T47D (cell line): ENCODE data around the gene INS.

Experiments
- DNase-seq, 2 experiments: peaks; one replicate each; pipeline versions ENCODE4 v3.0.0 to v3.0.0-alpha.2; 2011 to 2012; ENCODE audit warnings: low read depth in 1 of 2, low spot score in 1 of 2
- JUND ChIP-seq: IDR thresholded peaks from 2 replicates; pipeline ENCODE4 v1.6.1; 2012; ENCODE audit warnings: low read depth
- in situ Hi-C: cut with HindIII; loops from 2 replicates; pipeline ENCODE4 v1.10.0; 2016; ENCODE audit warnings: low sequenced_read_pairs, low pct_unique_long_range_greater_than_20kb

INS gene

GRCh38 chr11:2140411-2141400, 20.3 kb downstream of the INS start:
- DNase-seq = no peak
- in situ Hi-C loops = no loop called here
- TF ChIP-seq JUND = no peak

- DNase-seq = no peak
- TF ChIP-seq JUND = no peak
- in situ Hi-C loops = no loop called here
Observed at GRCh38 chr11:2139621-2140337, 21.2 kb downstream of the INS start.

- no peak for TF ChIP-seq JUND
- in situ Hi-C loops = no loop called here
- peak; percentile 46 to 60 for DNase-seq
Observed at GRCh38 chr11:2139123-2139521, 21.9 kb downstream of the INS start, which contains the start of gene IGF2. Gene IGF2, minus strand, starts transcription at chr11:2139389. Its CDS starts 3,866 bp downstream, at chr11:2135523.

GRCh38 chr11:2138431-2139122, 22.4 kb downstream of the INS start:
- no peak for DNase-seq
- TF ChIP-seq JUND = no peak
- in situ Hi-C loops = no loop called here

GRCh38 chr11:2138068-2138430, 23.0 kb downstream of the INS start:
- no peak for DNase-seq
- no peak for TF ChIP-seq JUND
- in situ Hi-C loops = no loop called here

- peak; percentile 78 to 91 for DNase-seq
- no peak for TF ChIP-seq JUND
- in situ Hi-C loops = no loop called here
Observed at GRCh38 chr11:2137202-2138067, 23.6 kb downstream of the INS start.

GRCh38 chr11:2136952-2137201, 24.1 kb downstream of the INS start:
- DNase-seq = no peak
- in situ Hi-C loops = no loop called here
- no peak for TF ChIP-seq JUND

GRCh38 chr11:2136209-2136951, 24.6 kb downstream of the INS start:
- no peak for DNase-seq
- TF ChIP-seq JUND = no peak
- in situ Hi-C loops = no loop called here

- no peak for TF ChIP-seq JUND
- DNase-seq = no peak
- in situ Hi-C loops = no loop called here
Observed at GRCh38 chr11:2135648-2136201, 25.3 kb downstream of the INS start.

- no peak for TF ChIP-seq JUND
- DNase-seq = no peak
- in situ Hi-C loops = no loop called here
Observed at GRCh38 chr11:2135018-2135569, 25.9 kb downstream of the INS start.
